Measurements from ENCODE around the gene MACROD2.
"Not testable (repeated sequence)": the region's sequence is repeated elsewhere in the genome, so short reads cannot be mapped to it uniquely, and the experiment has no call there.

Gene MACROD2

GRCh38 chr20:15535863-15536262 is 1540.5 kb downstream of the MACROD2 start:
- no peak for DNase-seq (ENCODE audit: low read depth)

- not testable (repeated sequence) for DNase-seq (ENCODE audit: low read depth)
Measured at GRCh38 chr20:15537200-15537599, 1541.9 kb downstream of the MACROD2 start.

GRCh38 chr20:15542655-15543054 is 1547.3 kb downstream of the MACROD2 start:
- no peak for DNase-seq (ENCODE audit: low read depth)

DNA sequence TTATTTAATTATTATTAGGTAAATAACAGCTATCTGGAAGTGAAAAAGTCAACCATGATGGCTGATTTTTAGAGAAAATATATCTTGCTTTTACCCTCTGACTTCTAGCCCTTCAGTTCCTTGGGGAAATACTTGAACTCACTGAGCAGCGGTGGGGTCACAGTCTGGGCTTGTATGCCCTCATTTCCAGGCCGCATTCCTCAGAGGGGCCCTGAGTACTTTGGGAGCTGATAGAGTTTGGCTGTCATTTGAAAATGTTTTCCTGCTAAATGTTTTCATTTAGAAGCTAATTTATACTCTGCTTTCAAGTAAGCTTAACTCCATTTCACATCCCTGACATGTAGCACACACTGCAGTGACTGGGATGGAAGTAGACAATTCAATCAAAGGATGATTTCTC is 1549.4 kb downstream of the MACROD2 start:
- no peak for DNase-seq (ENCODE audit: low read depth)

DNA sequence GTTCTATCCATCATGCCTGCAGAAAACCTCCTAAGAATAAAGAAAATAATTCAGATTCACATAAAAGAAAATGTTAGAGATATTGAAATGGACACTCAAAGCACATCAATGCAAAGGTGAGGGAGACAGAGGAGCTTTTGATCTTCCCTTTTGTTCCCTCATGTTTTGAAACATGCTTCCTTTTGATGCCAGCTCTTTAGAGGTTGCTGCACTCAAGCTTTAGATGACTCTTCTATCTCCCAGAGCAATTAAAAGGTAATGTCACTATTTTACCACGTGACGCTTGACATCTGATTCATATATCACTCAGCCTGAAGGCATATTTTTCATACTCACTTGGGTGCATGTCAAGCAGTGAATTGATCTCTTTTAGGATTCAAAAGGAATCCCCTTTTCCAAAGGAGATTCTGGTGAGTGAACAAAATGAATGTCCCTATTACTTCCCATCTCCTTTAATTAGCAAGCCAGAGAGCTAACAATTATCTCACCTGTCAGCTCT is 1551.3 kb downstream of the MACROD2 start:
- DNase-seq (ENCODE audit: low read depth), result no peak

DNA sequence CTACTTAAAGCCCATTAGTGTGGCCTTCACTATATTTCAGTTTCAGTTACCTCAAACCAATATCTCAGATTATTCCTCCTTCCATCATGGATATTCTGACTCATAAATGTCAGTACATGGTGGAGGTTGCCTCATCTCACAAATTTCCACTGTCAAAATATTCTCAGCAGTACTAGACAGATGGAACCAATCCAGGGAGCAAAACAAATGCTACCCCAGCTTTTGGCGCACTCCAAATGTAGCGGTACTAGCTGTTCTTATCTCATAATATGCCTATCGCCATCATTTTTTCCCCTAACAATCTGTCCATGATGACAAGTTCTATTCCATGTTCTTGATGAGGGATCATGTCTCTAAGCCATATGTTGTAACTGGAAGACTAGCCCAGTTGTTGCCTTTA is 1551.8 kb downstream of the MACROD2 start:
- DNase-seq (ENCODE audit: low read depth), result no peak

- no peak for DNase-seq (ENCODE audit: low read depth)
Measured at GRCh38 chr20:15550116-15550870, 1555.0 kb downstream of the MACROD2 start.

- DNase-seq (ENCODE audit: low read depth), result no peak
Measured at GRCh38 chr20:15555913-15556312, 1560.6 kb downstream of the MACROD2 start.

DNA sequence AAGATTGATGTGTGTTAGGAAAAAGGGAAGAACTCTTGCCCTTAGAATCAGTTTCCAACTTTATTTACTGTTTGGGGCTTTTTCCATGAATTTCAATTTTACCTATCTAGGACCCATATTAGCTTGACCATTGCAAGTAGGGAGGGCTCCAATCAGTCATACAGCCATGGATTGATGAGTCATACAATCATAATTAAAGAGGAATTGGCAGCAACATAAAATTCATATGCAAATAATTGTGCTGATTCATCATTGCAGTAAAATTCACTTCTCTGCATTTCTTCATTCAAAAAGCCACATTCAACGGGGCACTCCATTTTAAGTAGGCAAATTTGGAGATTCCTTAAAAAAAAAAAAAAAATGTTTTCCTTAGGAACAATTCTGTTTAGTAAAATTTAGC is 1561.6 kb downstream of the MACROD2 start:
- DNase-seq (ENCODE audit: low read depth), result no peak

DNA sequence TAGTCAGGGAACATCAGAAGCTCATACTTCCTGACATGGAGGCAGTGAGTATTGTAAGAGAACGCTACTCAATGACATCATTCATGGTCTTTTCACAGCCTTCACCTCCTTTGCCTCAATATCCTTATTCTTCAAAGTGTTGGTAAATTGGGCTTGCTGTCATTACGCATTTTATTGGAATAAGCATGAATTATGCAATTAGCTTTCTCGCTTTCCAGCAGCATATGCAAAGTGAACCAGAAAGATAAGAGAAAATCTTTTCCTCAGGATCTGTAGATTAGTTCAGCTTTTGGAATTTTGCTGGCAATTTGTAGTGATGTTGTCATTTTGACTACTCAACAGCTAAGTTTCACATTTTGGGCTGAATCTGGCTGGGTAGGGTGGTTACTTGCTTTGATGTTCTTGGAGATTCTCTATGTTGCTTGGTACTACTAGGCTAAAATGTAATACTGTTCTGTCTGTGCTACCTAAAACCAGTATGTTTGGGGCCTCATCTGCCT is 1565.8 kb downstream of the MACROD2 start:
- no peak for DNase-seq (ENCODE audit: low read depth)

- DNase-seq (ENCODE audit: low read depth), result no peak
Measured at GRCh38 chr20:15561707-15562404, 1566.5 kb downstream of the MACROD2 start.

- DNase-seq (ENCODE audit: low read depth), result no peak
Measured at GRCh38 chr20:15563836-15564235, 1568.5 kb downstream of the MACROD2 start.

- no peak for DNase-seq (ENCODE audit: low read depth)
Measured at GRCh38 chr20:15564981-15565380, 1569.7 kb downstream of the MACROD2 start.

- DNase-seq (ENCODE audit: low read depth), result no peak
Measured at GRCh38 chr20:15565786-15566185, 1570.5 kb downstream of the MACROD2 start.

GRCh38 chr20:15567219-15567618 is 1571.9 kb downstream of the MACROD2 start:
- DNase-seq (ENCODE audit: low read depth), result no peak

DNA sequence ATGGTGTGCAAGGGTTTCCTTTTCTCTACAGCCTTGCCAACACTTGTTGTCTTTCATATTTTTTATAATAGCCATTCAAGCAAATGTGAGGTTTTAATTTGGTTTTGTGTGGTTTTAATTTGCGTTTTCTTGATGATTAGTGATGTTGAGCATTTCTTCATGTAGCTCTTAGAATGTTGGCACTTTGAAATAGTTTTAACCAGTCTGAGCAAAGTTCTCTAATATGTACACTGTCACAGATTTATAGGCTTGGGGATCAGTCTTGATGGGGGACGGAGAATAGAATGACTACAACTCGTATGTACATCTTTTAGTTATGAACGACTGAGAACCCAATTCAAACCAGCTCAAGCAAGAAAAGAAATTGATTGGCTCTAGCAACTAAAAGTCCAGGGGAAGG is 1574.8 kb downstream of the MACROD2 start:
- DNase-seq (ENCODE audit: low read depth), result no peak

- DNase-seq (ENCODE audit: low read depth), result no peak
Measured at GRCh38 chr20:15571056-15571455, 1575.7 kb downstream of the MACROD2 start.

GRCh38 chr20:15575255-15575654 is 1579.9 kb downstream of the MACROD2 start:
- no peak for DNase-seq (ENCODE audit: low read depth)

DNA sequence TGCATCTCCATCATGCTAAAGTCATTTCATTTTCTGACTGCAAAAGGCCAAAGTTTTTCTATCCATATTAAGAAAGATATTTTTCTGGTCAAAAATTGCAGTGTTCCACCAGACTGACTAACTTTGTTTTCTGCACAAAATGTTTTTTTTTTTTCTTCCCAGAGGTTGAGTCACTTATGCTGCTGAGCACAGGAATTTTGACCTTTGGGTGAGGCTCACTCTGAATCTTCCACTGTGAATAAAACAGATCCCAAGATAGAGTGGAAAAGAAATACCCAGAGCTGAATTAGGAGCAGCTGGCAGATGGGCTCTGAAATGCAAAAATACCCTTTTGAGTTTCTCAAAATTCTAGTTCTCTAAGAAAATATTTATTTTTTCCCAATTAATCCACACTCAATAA is 1581.1 kb downstream of the MACROD2 start:
- DNase-seq (ENCODE audit: low read depth), result no peak

DNA sequence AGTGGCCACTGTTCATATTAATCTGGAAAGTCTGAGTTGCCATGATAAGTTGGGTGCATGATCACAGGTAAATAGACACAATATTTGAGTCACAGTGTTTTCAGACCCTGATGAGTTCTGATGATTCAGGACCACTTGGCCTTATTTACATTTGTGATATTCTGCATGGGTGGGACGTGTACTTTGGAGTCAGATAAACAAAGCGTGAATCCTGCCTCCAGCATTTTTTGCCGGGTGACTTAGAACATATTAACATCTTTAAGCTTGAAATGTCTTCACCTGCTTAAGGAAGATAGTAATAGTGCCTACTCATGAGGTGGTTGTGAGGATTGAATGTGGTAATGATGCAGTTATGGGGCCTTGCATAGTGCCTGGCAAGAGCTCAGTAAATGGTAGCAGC is 1582.8 kb downstream of the MACROD2 start:
- no peak for DNase-seq (ENCODE audit: low read depth)

GRCh38 chr20:15579688-15580087 is 1584.4 kb downstream of the MACROD2 start:
- no peak for DNase-seq (ENCODE audit: low read depth)

DNA sequence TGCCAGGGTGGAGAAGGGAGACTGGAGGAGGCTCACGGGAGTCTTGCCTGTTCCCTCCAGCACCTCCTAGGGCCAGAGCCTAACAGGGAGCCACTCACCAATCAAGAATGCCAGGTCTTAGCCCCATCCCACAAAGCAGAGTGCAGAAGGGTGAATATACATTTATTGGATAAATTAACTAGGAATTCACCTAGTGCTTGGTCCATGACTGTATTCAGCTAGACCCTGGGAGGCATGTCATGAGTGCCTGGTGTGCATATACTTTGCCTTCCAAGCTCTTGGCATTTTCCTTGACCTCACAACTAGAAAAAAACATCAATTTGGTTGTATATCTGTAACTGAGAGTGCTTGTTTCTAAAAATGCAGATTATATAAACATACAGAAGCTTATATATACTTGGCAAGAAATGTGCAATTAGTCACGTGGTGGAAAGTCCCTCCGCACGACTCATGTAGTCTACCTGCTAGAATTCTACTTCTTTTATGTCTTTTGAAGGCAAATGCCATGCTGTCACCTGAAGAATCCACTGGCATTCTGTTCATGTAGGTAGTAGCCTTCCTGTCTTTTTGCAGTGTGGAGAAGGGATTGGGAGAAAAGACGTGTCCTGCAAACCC is 1586.9 kb downstream of the MACROD2 start:
- no peak for DNase-seq (ENCODE audit: low read depth)

- DNase-seq (ENCODE audit: low read depth), result no peak
Measured at GRCh38 chr20:15584507-15584906, 1589.2 kb downstream of the MACROD2 start.

Measured in non-pigmented ciliary epithelial cell (primary cell).